Muscle of leg (tissue), 11 donors: ENCODE data around the gene TBC1D23. TPM values are rescaled to one million over a fixed set of nuclear protein-coding genes. Genes with fewer than 3 reads are reported as not detected.

ENCODE experiments used
- DNase-seq: peaks from one replicate; pipeline ENCODE4 v3.0.0; 2013
- H3K27ac ChIP-seq: one replicate; pipeline ENCODE4 v1.5.1; 2013; ENCODE audit warnings: mild to moderate bottlenecking, low read length, control low read depth
- H3K27me3 ChIP-seq: one replicate; pipeline ENCODE4 v1.6.1; 2013; ENCODE audit warnings: low read length; ENCODE audit not compliant: control insufficient read depth, insufficient read depth
- H3K36me3 ChIP-seq: one replicate; pipeline ENCODE4 v1.6.1; 2013; ENCODE audit warnings: low read length; ENCODE audit not compliant: control insufficient read depth, insufficient read depth
- H3K4me1 ChIP-seq: one replicate; pipeline ENCODE4 v1.6.1; 2013; ENCODE audit warnings: low read length; ENCODE audit not compliant: control insufficient read depth, insufficient read depth
- H3K4me3 ChIP-seq: one replicate; pipeline ENCODE4 v1.5.1; 2013; ENCODE audit warnings: low read length, control low read depth
- H3K9me3 ChIP-seq: replicated peaks from 2 replicates; pipeline ENCODE4 v1.6.1; 2013; ENCODE audit warnings: low read depth, low read length; ENCODE audit not compliant: control insufficient read depth
- WGBS: methylation state at CpG from one replicate; pipeline ENCODE4 v1.1.5; 2013; ENCODE audit warnings: missing lambda C conversion rate; ENCODE audit not compliant: insufficient coverage; 5-methylcytosine and 5-hydroxymethylcytosine counted together
- polyA plus RNA-seq, 8 donors: library from polyadenylated mRNA; unstranded; fragments of 120-200 nt; gene quantifications; one replicate each; pipeline versions ENCODE4 v1.2.1 to v1.2.3, GENCODE V29; 2013; ENCODE audit warnings: inconsistent platforms in 1 of 8, low replicate concordance in 1 of 8; ENCODE audit not compliant: insufficient read length in 8 of 8, insufficient read depth in 1 of 8
- total RNA-seq: library from RNA; stranded (reverse); fragments of 120-200 nt; gene quantifications from one replicate; pipeline ENCODE4 v1.2.4, GENCODE V29; 2013

The TBC1D23 gene
- total and polyA plus RNA-seq, 9 donors, result 27.0 to 37.3 (median 31.4) TPM

- no peak overlapping the region for H3K4me3 ChIP-seq
- H3K4me1 ChIP-seq, result no peaks in the 10 kb centered on the region
- H3K36me3 ChIP-seq, result peaks cover 28% of the 10 kb centered on the region
- no peak for DNase-seq
- no peaks in the 10 kb centered on the region for H3K27me3 ChIP-seq
- H3K9me3 ChIP-seq, result peaks cover 3% of the 10 kb centered on the region
- H3K27ac ChIP-seq, result no peak overlapping the region
- WGBS, result 92% methylated on average over 2 of the region's 3 CpGs
These were observed 98.2 kb downstream of the TBC1D23 start for GRCh38 chr3:100359035-100359434.

- WGBS, result 97% methylated on average over 4 of the region's 4 CpGs
- no peaks in the 10 kb centered on the region for H3K27me3 ChIP-seq
- H3K9me3 ChIP-seq, result peaks cover 3% of the 10 kb centered on the region
- H3K36me3 ChIP-seq, result peaks cover 24% of the 10 kb centered on the region
- DNase-seq, result no peak
- no peak overlapping the region for H3K4me3 ChIP-seq
- H3K4me1 ChIP-seq, result no peaks in the 10 kb centered on the region
- H3K27ac ChIP-seq, result no peak overlapping the region
These were observed 100.1 kb downstream of the TBC1D23 start for GRCh38 chr3:100360757-100361496.

- Histone ChIP-seq H3K27me3 (no peaks in the 10 kb centered on the region), H3K4me3 (no peak overlapping the region), H3K27ac (no peak overlapping the region), H3K9me3 (peaks cover 3% of the 10 kb centered on the region), H3K4me1 (no peaks in the 10 kb centered on the region), H3K36me3 (peaks cover 26% of the 10 kb centered on the region)
- 77% methylated on average over 1 of the region's 1 CpG for WGBS
- DNase-seq, result no peak
These were observed 101.1 kb downstream of the TBC1D23 start for GRCh38 chr3:100361897-100362296.

GRCh38 chr3:100364421-100364820 is 103.6 kb downstream of the TBC1D23 start:
- Histone ChIP-seq H3K4me1 (no peaks in the 10 kb centered on the region), H3K27me3 (no peaks in the 10 kb centered on the region), H3K36me3 (peaks cover 32% of the 10 kb centered on the region), H3K4me3 (no peak overlapping the region), H3K27ac (no peak overlapping the region), H3K9me3 (peaks cover 3% of the 10 kb centered on the region)
- no peak for DNase-seq
- no CpG with 5 or more reads among the region's 3 CpGs for WGBS

GRCh38 chr3:100366424-100366823 is 105.6 kb downstream of the TBC1D23 start:
- Histone ChIP-seq H3K27ac (no peak overlapping the region), H3K4me3 (no peak overlapping the region), H3K27me3 (no peaks in the 10 kb centered on the region), H3K9me3 (peaks cover 3% of the 10 kb centered on the region), H3K36me3 (peaks cover 40% of the 10 kb centered on the region), H3K4me1 (no peaks in the 10 kb centered on the region)
- DNase-seq, result no peak
- no CpG with 5 or more reads among the region's 2 CpGs for WGBS

GRCh38 chr3:100368441-100368840 is 107.6 kb downstream of the TBC1D23 start:
- Histone ChIP-seq H3K9me3 (no peaks in the 10 kb centered on the region), H3K27me3 (no peaks in the 10 kb centered on the region), H3K4me1 (no peaks in the 10 kb centered on the region), H3K4me3 (no peak overlapping the region), H3K36me3 (peaks cover 39% of the 10 kb centered on the region), H3K27ac (no peak overlapping the region)
- DNase-seq, result no peak
- WGBS, result 93% methylated on average over 4 of the region's 8 CpGs

- Histone ChIP-seq H3K4me1 (no peaks in the 10 kb centered on the region), H3K4me3 (no peak overlapping the region), H3K36me3 (peaks cover 32% of the 10 kb centered on the region), H3K27me3 (no peaks in the 10 kb centered on the region), H3K9me3 (no peaks in the 10 kb centered on the region), H3K27ac (no peak overlapping the region)
- WGBS, result no CpG with 5 or more reads among the region's 1 CpG
- DNase-seq, result no peak
These were observed 110.0 kb downstream of the TBC1D23 start for GRCh38 chr3:100370756-100371155.

- Histone ChIP-seq H3K27ac (no peak overlapping the region), H3K4me1 (no peaks in the 10 kb centered on the region), H3K9me3 (no peaks in the 10 kb centered on the region), H3K36me3 (peaks cover 37% of the 10 kb centered on the region), H3K4me3 (no peak overlapping the region), H3K27me3 (no peaks in the 10 kb centered on the region)
- DNase-seq, result no peak
These were observed 113.7 kb downstream of the TBC1D23 start for GRCh38 chr3:100374521-100374920.

Other genes with a start within 250 kb of the TBC1D23 start
- 30.0 TPM for gene FILIP1L, start 146.5 kb upstream of the TBC1D23 start, total RNA-seq
- gene FILIP1L, start 146.5 kb upstream of the TBC1D23 start, polyA plus RNA-seq, result 10 to 100 TPM; 36.3 to 72.9 (median 53.2) TPM
- 26.0 TPM for gene NIT2, start 73.8 kb downstream of the TBC1D23 start, total RNA-seq
- gene NIT2, start 73.8 kb downstream of the TBC1D23 start, polyA plus RNA-seq, result 10 to 100 TPM; 23.9 to 30.9 (median 27.3) TPM
- 54.3 TPM for gene TOMM70, start 140.1 kb downstream of the TBC1D23 start, total RNA-seq
- 10 to 100 TPM; 44.9 to 62.6 (median 50.4) TPM for gene TOMM70, start 140.1 kb downstream of the TBC1D23 start, polyA plus RNA-seq
- 5.9 TPM for gene LNP1, start 140.5 kb downstream of the TBC1D23 start, total RNA-seq
- 1 to 10 TPM; 5.5 to 8.2 (median 6.6) TPM for gene LNP1, start 140.5 kb downstream of the TBC1D23 start, polyA plus RNA-seq
- gene TMEM45A, start 231.6 kb downstream of the TBC1D23 start, total RNA-seq, result 19.7 TPM
- 10 to 100 TPM; 13.6 to 30.2 (median 16.3) TPM for gene TMEM45A, start 231.6 kb downstream of the TBC1D23 start, polyA plus RNA-seq